Gastrocnemius medialis (tissue), 4 donors: ENCODE data around the gene RPUSD3.

ENCODE experiments used
- POLR2A ChIP-seq, 2 donors: fragments of 450-650 bp; IDR thresholded peaks; one replicate each; pipeline ENCODE4 v1.6.1; 2017; ENCODE audit warnings: antibody characterized with exemption in 2 of 2, mild to moderate bottlenecking in 2 of 2, moderate library complexity in 2 of 2
- TF ChIP-seq, protein P1 (sequence below), 5 experiments: fragments of 450-650 bp in 3 of 5; fragments of 200-600 bp in 2 of 5; sonication (generic) in 2 of 5; IDR thresholded peaks in 4 of 5; conservative IDR thresholded peaks in 1 of 5; 1 replicate in 4 of 5; 2 replicates in 1 of 5; pipeline ENCODE4 v1.5.1; 2016 to 2019; ENCODE audit warnings: antibody characterized with exemption in 5 of 5, mild to moderate bottlenecking in 3 of 5, moderate library complexity in 3 of 5

DNA sequence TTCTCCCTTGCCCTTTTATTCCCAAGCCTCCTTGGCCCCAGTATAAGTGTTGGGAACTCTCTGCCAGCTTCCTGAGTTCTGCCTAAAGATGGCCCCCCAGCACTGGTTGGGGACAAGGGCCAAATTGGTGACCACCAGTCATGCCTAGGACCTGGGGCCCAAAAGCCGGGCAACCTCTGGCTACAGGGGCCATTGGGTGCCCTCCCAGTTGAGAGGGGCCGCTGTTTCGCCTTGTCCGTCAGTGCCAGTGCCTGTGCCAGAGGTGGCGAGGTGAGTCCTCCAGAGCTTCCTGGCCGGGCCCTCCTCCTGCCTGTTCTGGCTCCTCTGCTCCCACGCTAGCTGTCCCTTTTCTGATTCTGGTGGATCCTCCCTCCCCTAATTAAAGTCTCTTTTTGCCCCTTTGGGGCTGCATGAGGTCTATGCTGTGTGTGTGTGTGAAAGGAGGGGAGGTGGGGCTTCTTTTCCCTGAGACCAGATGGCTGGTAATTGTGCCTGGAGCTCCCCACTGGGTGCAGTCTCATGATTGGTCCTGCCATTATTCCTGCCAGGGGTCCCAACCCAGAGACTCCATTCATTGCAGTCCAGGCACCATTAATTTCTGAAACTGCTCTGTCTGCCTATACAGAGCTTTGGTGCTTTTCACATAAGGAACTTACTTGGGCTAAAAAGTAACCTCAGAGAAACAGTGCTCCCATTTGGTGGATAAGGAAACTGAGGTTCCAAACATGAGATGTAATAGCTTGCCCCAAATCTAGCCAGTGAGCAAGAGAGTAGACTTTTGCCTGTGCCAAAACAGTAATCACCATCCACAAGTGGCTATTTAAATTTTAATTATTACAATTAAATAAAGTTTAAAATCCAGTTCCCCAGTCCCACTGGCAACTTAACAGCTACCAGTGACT, 36.9 kb downstream of the RPUSD3 start:
- TF ChIP-seq, protein P1, sequence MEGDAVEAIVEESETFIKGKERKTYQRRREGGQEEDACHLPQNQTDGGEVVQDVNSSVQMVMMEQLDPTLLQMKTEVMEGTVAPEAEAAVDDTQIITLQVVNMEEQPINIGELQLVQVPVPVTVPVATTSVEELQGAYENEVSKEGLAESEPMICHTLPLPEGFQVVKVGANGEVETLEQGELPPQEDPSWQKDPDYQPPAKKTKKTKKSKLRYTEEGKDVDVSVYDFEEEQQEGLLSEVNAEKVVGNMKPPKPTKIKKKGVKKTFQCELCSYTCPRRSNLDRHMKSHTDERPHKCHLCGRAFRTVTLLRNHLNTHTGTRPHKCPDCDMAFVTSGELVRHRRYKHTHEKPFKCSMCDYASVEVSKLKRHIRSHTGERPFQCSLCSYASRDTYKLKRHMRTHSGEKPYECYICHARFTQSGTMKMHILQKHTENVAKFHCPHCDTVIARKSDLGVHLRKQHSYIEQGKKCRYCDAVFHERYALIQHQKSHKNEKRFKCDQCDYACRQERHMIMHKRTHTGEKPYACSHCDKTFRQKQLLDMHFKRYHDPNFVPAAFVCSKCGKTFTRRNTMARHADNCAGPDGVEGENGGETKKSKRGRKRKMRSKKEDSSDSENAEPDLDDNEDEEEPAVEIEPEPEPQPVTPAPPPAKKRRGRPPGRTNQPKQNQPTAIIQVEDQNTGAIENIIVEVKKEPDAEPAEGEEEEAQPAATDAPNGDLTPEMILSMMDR (IDR thresholded peaks at IDR 0.05 in 4 of 5, conservative IDR thresholded peaks at IDR 0.05 in 1 of 5), result no peak
- no peak for TF ChIP-seq POLR2A (IDR thresholded peaks at IDR 0.05)
